ENCODE measurements around the gene DNAH9.

DNAH9 gene

GRCh38 chr17:11742886-11743285 is 144.6 kb downstream of the DNAH9 start:
- H3K9me2 ChIP-seq (replicated peaks; ENCODE audit: control insufficient read depth, low read length): no peaks in the 10 kb centered on the region
- no peaks in the 10 kb centered on the region for H3F3A ChIP-seq (ENCODE audit: control insufficient read depth, insufficient read depth)
- H3K27me3 ChIP-seq (ENCODE audit: control insufficient read depth, low read length): no peaks in the 10 kb centered on the region
- no peaks in the 10 kb centered on the region for H3K9me3 ChIP-seq (ENCODE audit: control insufficient read depth, insufficient read depth, low read length)
- H3K79me2 ChIP-seq (ENCODE audit: control insufficient read depth, low read length): no peaks in the 10 kb centered on the region
- no peak overlapping the region for H3K4me2 ChIP-seq (ENCODE audit: low read length)
- H3K27ac ChIP-seq (ENCODE audit: low read depth, low read length): no peak overlapping the region
- no peak for TF ChIP-seq CTCF (IDR thresholded peaks at IDR 0.05; ENCODE audit: low read depth, low read length, poor library complexity, severe bottlenecking)
- TF ChIP-seq EZH2phosphoT487 (IDR thresholded peaks at IDR 0.05; ENCODE audit: borderline replicate concordance, low read length): no peak
- no peaks in the 10 kb centered on the region for H3K36me3 ChIP-seq (ENCODE audit: control insufficient read depth, low read length)
- H3K4me1 ChIP-seq (ENCODE audit: control insufficient read depth, low read length): no peaks in the 10 kb centered on the region
- H4K20me1 ChIP-seq (ENCODE audit: control insufficient read depth, insufficient read depth, low read depth, low read length): no peaks in the 10 kb centered on the region
- H3K4me3 ChIP-seq (ENCODE audit: low read length): no peak overlapping the region

GRCh38 chr17:11744696-11745095 is 146.4 kb downstream of the DNAH9 start:
- Histone ChIP-seq H3K79me2 (ENCODE audit: control insufficient read depth, low read length) (no peaks in the 10 kb centered on the region), H3K4me3 (ENCODE audit: low read length) (no peak overlapping the region), H3K4me1 (ENCODE audit: control insufficient read depth, low read length) (no peaks in the 10 kb centered on the region), H3K9me2 (replicated peaks; ENCODE audit: control insufficient read depth, low read length) (no peaks in the 10 kb centered on the region), H3K36me3 (ENCODE audit: control insufficient read depth, low read length) (no peaks in the 10 kb centered on the region), H4K20me1 (ENCODE audit: control insufficient read depth, insufficient read depth, low read depth, low read length) (no peaks in the 10 kb centered on the region), H3K9me3 (ENCODE audit: control insufficient read depth, insufficient read depth, low read length) (no peaks in the 10 kb centered on the region), H3F3A (ENCODE audit: control insufficient read depth, insufficient read depth) (no peaks in the 10 kb centered on the region), H3K4me2 (ENCODE audit: low read length) (no peak overlapping the region), H3K27ac (ENCODE audit: low read depth, low read length) (no peak overlapping the region), H3K27me3 (ENCODE audit: control insufficient read depth, low read length) (no peaks in the 10 kb centered on the region)
- TF ChIP-seq EZH2phosphoT487 (IDR thresholded peaks at IDR 0.05; ENCODE audit: borderline replicate concordance, low read length): no peak
- TF ChIP-seq CTCF (IDR thresholded peaks at IDR 0.05; ENCODE audit: low read depth, low read length, poor library complexity, severe bottlenecking): no peak

- Histone ChIP-seq H3K4me1 (ENCODE audit: control insufficient read depth, low read length) (no peaks in the 10 kb centered on the region), H3K9me2 (replicated peaks; ENCODE audit: control insufficient read depth, low read length) (no peaks in the 10 kb centered on the region), H3F3A (ENCODE audit: control insufficient read depth, insufficient read depth) (no peaks in the 10 kb centered on the region), H3K36me3 (ENCODE audit: control insufficient read depth, low read length) (no peaks in the 10 kb centered on the region), H3K4me3 (ENCODE audit: low read length) (no peak overlapping the region), H3K79me2 (ENCODE audit: control insufficient read depth, low read length) (no peaks in the 10 kb centered on the region), H3K27me3 (ENCODE audit: control insufficient read depth, low read length) (no peaks in the 10 kb centered on the region), H3K27ac (ENCODE audit: low read depth, low read length) (no peak overlapping the region), H4K20me1 (ENCODE audit: control insufficient read depth, insufficient read depth, low read depth, low read length) (no peaks in the 10 kb centered on the region), H3K9me3 (ENCODE audit: control insufficient read depth, insufficient read depth, low read length) (no peaks in the 10 kb centered on the region), H3K4me2 (ENCODE audit: low read length) (no peak overlapping the region)
- TF ChIP-seq EZH2phosphoT487 (IDR thresholded peaks at IDR 0.05; ENCODE audit: borderline replicate concordance, low read length) (no peak), CTCF (IDR thresholded peaks at IDR 0.05; ENCODE audit: low read depth, low read length, poor library complexity, severe bottlenecking) (no peak)
Observed at GRCh38 chr17:11747441-11747840, 149.2 kb downstream of the DNAH9 start.

- H3K9me3 ChIP-seq (ENCODE audit: control insufficient read depth, insufficient read depth, low read length): no peaks in the 10 kb centered on the region
- TF ChIP-seq EZH2phosphoT487 (IDR thresholded peaks at IDR 0.05; ENCODE audit: borderline replicate concordance, low read length) (no peak), CTCF (IDR thresholded peaks at IDR 0.05; ENCODE audit: low read depth, low read length, poor library complexity, severe bottlenecking) (no peak)
Observed at GRCh38 chr17:11757815-11758214, 159.5 kb downstream of the DNAH9 start.

More at GRCh38 chr17:11757815-11758214, 159.5 kb downstream of the DNAH9 start:
- Histone ChIP-seq H3K27ac (ENCODE audit: low read depth, low read length) (no peak overlapping the region), H3K4me3 (ENCODE audit: low read length) (no peak overlapping the region), H3K79me2 (ENCODE audit: control insufficient read depth, low read length) (no peaks in the 10 kb centered on the region), H3K4me2 (ENCODE audit: low read length) (no peak overlapping the region), H4K20me1 (ENCODE audit: control insufficient read depth, insufficient read depth, low read depth, low read length) (no peaks in the 10 kb centered on the region), H3K4me1 (ENCODE audit: control insufficient read depth, low read length) (no peaks in the 10 kb centered on the region), H3K36me3 (ENCODE audit: control insufficient read depth, low read length) (no peaks in the 10 kb centered on the region), H3F3A (ENCODE audit: control insufficient read depth, insufficient read depth) (no peaks in the 10 kb centered on the region), H3K27me3 (ENCODE audit: control insufficient read depth, low read length) (no peaks in the 10 kb centered on the region), H3K9me2 (replicated peaks; ENCODE audit: control insufficient read depth, low read length) (no peaks in the 10 kb centered on the region)

Measured in DOHH2 (cell line).